Mesendoderm (in vitro differentiated cells): ENCODE measurements around the gene KANSL3.

Experiments used
- DNase-seq: peaks from one replicate; pipeline ENCODE4 v3.0.0; 2013
- H2AK5ac ChIP-seq: 2 replicates; pipeline ENCODE4 v1.6.1; 2013; ENCODE audit warnings: low read length, inconsistent platforms
- H2BK120ac ChIP-seq: 2 replicates; pipeline ENCODE4 v1.6.1; 2013; ENCODE audit warnings: low read depth, mild to moderate bottlenecking, low read length, moderate library complexity, mixed read lengths
- H2BK15ac ChIP-seq: replicated peaks from 2 replicates; pipeline ENCODE4 v1.6.1; 2013; ENCODE audit warnings: low read depth, mild to moderate bottlenecking, moderate library complexity
- H2BK5ac ChIP-seq: 2 replicates; pipeline ENCODE4 v1.6.1; 2013; ENCODE audit warnings: low read length, inconsistent platforms
- H3K18ac ChIP-seq: 2 replicates; pipeline ENCODE4 v1.6.1; 2013; ENCODE audit warnings: mild to moderate bottlenecking, low read length, mixed read lengths
- H3K23ac ChIP-seq: one replicate; pipeline ENCODE4 v1.6.1; 2013; ENCODE audit warnings: low read length
- H3K27ac ChIP-seq: 2 replicates; pipeline ENCODE4 v1.5.1; 2013; ENCODE audit warnings: low read depth, mild to moderate bottlenecking, inconsistent platforms, low read length, moderate library complexity
- H3K27me3 ChIP-seq: 2 replicates; pipeline ENCODE4 v1.6.1; 2013; ENCODE audit warnings: low read length, control low read depth, mild to moderate bottlenecking, inconsistent platforms; ENCODE audit not compliant: insufficient read depth, poor library complexity
- H3K36me3 ChIP-seq: 2 replicates; pipeline ENCODE4 v1.6.1; 2013; ENCODE audit warnings: low read length, inconsistent platforms; ENCODE audit not compliant: control insufficient read depth, insufficient read depth
- H3K4ac ChIP-seq: one replicate; pipeline ENCODE4 v1.6.1; 2013; ENCODE audit warnings: low read depth, mild to moderate bottlenecking, low read length, moderate library complexity
- H3K4me1 ChIP-seq: 2 replicates; pipeline ENCODE4 v1.6.1; 2013; ENCODE audit warnings: low read depth, low read length, inconsistent platforms; ENCODE audit not compliant: control insufficient read depth
- H3K4me2 ChIP-seq: 2 replicates; pipeline ENCODE4 v1.6.1; 2013; ENCODE audit warnings: low read length
- H3K4me3 ChIP-seq: 2 replicates; pipeline ENCODE4 v1.5.1; 2013; ENCODE audit warnings: mild to moderate bottlenecking, low read length
- H3K56ac ChIP-seq: one replicate; pipeline ENCODE4 v1.6.1; 2013; ENCODE audit warnings: low read length
- H3K79me1 ChIP-seq: 2 replicates; pipeline ENCODE4 v1.6.1; 2013; ENCODE audit warnings: low read length, inconsistent platforms
- H3K79me2 ChIP-seq: 2 replicates; pipeline ENCODE4 v1.6.1; 2013; ENCODE audit warnings: mild to moderate bottlenecking, low read length; ENCODE audit not compliant: control insufficient read depth, insufficient read depth
- H3K9ac ChIP-seq: 2 replicates; pipeline ENCODE4 v1.6.1; 2013; ENCODE audit warnings: low read length, inconsistent platforms
- H4K5ac ChIP-seq: one replicate; pipeline ENCODE4 v1.6.1; 2013; ENCODE audit warnings: low read length
- H4K8ac ChIP-seq: one replicate; pipeline ENCODE4 v1.6.1; 2013; ENCODE audit warnings: low read depth, mild to moderate bottlenecking, control low read depth, low read length, moderate library complexity
- WGBS: extraction: QIAGEN DNeasy Blood & Tissue Kit; methylation state at CpG from one replicate; pipeline ENCODE4 v1.1.7; 2013; ENCODE audit warnings: low lambda C conversion rate, missing lambda C conversion rate; ENCODE audit not compliant: insufficient coverage; ENCODE audit errors: extremely low coverage; 5-methylcytosine and 5-hydroxymethylcytosine counted together

The KANSL3 gene

DNA sequence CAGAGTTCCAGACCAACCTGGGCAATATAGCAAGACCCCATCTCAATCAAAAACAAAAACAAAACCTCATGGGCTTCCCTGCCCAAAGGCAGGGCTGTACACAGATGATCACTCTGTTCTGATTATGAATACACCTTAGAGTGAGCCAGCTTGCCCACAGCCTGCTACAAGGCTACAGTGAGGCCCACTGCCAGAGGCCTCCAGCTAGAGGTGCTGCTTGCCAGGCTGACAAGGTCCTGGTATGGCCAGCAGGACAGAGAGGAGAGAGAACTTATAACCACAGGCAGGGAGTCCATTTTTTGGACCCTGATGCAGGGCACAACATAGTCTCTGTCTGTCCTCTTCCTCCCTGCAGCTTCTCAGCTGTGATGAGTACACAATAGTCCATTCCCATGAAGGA lies 41.5 kb downstream of the KANSL3 start:
- no peak for DNase-seq
- no peak overlapping the region for H4K5ac ChIP-seq
- no peak overlapping the region for H3K56ac ChIP-seq

DNA sequence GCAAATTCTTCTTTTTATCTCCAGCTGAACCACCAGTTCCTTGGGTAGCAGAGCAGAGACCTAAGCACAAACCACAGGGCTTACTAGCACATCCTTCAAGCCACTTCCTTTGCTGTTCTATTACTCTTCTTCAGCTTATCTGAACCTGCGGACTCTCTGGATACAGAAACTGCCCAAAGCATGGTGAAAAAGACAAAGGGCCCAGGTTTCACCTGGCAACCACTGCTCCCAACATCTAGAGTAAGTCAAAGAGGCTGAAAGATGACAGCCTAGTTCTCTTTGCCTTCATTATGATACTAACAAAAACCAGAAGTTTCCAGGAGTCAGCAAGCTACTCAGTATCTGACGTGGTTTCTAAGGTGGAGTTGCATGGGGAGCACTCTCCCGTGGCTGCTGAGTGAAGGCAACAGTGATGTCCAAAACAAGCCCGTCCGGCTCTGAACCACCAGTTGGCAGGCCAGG lies 43.4 kb downstream of the KANSL3 start:
- Histone ChIP-seq H3K56ac (no peak overlapping the region), H3K27me3 (no peaks in the 10 kb centered on the region), H3K23ac (no peak overlapping the region), H4K5ac (no peak overlapping the region), H3K27ac (no peak overlapping the region), H2BK5ac (no peak overlapping the region), H2BK120ac (no peak overlapping the region), H3K4me3 (no peak overlapping the region), H3K4me2 (no peak overlapping the region), H3K4ac (no peak overlapping the region), H2AK5ac (no peak overlapping the region), H3K4me1 (no peaks in the 10 kb centered on the region), H3K36me3 (peaks cover 8% of the 10 kb centered on the region), H3K79me1 (no peaks in the 10 kb centered on the region), H4K8ac (no peak overlapping the region), H3K9ac (no peak overlapping the region), H3K79me2 (no peaks in the 10 kb centered on the region), H3K18ac (no peak overlapping the region), H2BK15ac (no peak overlapping the region)
- no CpG with 5 or more reads among the region's 5 CpGs for WGBS
- no peak for DNase-seq

More for the DNA sequence above, 41.5 kb downstream of the KANSL3 start:
- no peak overlapping the region for H3K18ac ChIP-seq
- no peak overlapping the region for H3K4me2 ChIP-seq
- H4K8ac ChIP-seq = no peak overlapping the region
- no peak overlapping the region for H2BK15ac ChIP-seq
- H3K36me3 ChIP-seq = peaks cover 12% of the 10 kb centered on the region
- no peak overlapping the region for H3K27ac ChIP-seq
- no peak overlapping the region for H2BK120ac ChIP-seq
- no peaks in the 10 kb centered on the region for H3K79me2 ChIP-seq
- H3K4ac ChIP-seq = no peak overlapping the region
- H3K79me1 ChIP-seq = no peaks in the 10 kb centered on the region
- H3K9ac ChIP-seq = no peak overlapping the region
- H3K4me3 ChIP-seq = no peak overlapping the region
- no peak overlapping the region for H2AK5ac ChIP-seq
- H3K4me1 ChIP-seq = no peaks in the 10 kb centered on the region
- no peak overlapping the region for H2BK5ac ChIP-seq
- H3K27me3 ChIP-seq = no peaks in the 10 kb centered on the region
- no peak overlapping the region for H3K23ac ChIP-seq

DNA sequence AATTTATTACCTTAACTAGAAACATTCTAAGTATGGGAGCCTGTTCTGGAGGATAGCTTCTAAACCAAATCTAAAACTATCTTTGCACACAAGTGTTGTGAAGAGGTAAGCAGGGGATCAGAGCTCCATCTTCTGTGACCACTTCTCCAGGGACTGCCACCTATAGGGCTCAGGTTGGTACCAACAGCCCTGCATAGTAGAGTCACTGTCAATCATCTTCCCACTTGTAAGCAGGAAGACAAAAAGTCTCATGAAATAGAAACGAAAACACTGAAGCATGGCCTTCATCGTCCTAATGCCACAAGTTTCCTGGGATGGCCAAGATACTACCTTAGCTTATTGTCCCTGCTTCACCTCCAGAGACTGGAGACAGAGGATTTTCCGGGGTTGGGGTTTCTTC lies 43.8 kb downstream of the KANSL3 start:
- H3K4me2 ChIP-seq = no peak overlapping the region
- no peak overlapping the region for H3K18ac ChIP-seq
- H4K8ac ChIP-seq = no peak overlapping the region
- H3K4me1 ChIP-seq = no peaks in the 10 kb centered on the region
- no peak overlapping the region for H2BK120ac ChIP-seq
- H3K36me3 ChIP-seq = peaks cover 8% of the 10 kb centered on the region
- H3K23ac ChIP-seq = no peak overlapping the region
- no peak overlapping the region for H2BK15ac ChIP-seq
- WGBS = no CpG with 5 or more reads among the region's 3 CpGs
- no peaks in the 10 kb centered on the region for H3K79me1 ChIP-seq
- H3K27me3 ChIP-seq = no peaks in the 10 kb centered on the region
- no peak for DNase-seq
- no peak overlapping the region for H3K9ac ChIP-seq
- no peak overlapping the region for H2AK5ac ChIP-seq
- H3K4ac ChIP-seq = no peak overlapping the region
- H3K4me3 ChIP-seq = no peak overlapping the region
- H3K27ac ChIP-seq = no peak overlapping the region
- no peak overlapping the region for H3K56ac ChIP-seq
- no peaks in the 10 kb centered on the region for H3K79me2 ChIP-seq
- H2BK5ac ChIP-seq = no peak overlapping the region
- H4K5ac ChIP-seq = no peak overlapping the region

DNA sequence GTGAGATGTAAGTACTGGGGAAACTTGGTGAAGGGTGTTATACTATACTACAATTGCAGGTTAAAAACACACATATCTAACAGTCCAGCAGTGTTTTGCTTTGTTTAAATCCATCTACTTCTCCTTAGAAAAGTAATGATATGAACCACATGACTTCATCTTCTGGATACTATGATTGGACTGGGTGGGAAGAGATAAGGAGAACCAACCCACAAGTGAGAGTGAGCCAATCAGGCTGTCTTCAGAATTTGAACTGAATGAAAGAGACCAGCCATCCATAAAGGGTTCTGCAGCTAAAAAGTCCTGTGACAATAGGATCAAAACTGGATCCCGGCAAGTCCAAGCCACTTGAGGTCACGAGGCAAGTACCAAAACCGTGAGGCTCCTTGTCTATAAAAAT lies 46.6 kb downstream of the KANSL3 start:
- Histone ChIP-seq H3K4me3 (no peak overlapping the region), H3K56ac (no peak overlapping the region), H3K4me1 (no peaks in the 10 kb centered on the region), H2BK15ac (no peak overlapping the region), H3K79me1 (no peaks in the 10 kb centered on the region), H3K9ac (no peak overlapping the region), H3K18ac (no peak overlapping the region), H3K4me2 (no peak overlapping the region), H4K8ac (no peak overlapping the region), H2BK120ac (no peak overlapping the region), H4K5ac (no peak overlapping the region), H2BK5ac (no peak overlapping the region), H2AK5ac (no peak overlapping the region), H3K4ac (no peak overlapping the region), H3K23ac (no peak overlapping the region), H3K27me3 (no peaks in the 10 kb centered on the region), H3K27ac (no peak overlapping the region), H3K36me3 (peaks cover 8% of the 10 kb centered on the region), H3K79me2 (no peaks in the 10 kb centered on the region)
- WGBS = no CpG with 5 or more reads among the region's 3 CpGs
- DNase-seq = no peak

DNA sequence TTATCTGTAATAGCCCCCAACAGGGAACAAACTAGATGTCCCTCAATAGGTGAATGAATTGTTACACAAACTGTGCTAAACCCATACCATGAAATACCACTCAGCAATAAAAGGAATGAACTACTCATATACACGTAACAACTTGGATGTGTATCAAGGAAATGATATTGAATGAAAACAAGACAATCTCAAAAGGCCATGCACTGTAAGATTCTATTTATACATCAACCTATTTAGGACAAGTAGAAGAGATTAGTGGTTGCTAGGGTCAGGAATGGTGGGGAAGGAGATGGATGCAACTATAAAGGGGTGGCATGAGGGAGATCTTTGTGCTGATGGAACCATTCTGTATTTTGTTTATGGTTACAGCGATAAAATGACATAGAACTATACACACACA lies 47.1 kb downstream of the KANSL3 start:
- H3K9ac ChIP-seq = no peak overlapping the region
- H3K36me3 ChIP-seq = peaks cover 8% of the 10 kb centered on the region
- DNase-seq = no peak
- H3K4me2 ChIP-seq = no peak overlapping the region
- H2BK15ac ChIP-seq = no peak overlapping the region
- no peak overlapping the region for H3K4me3 ChIP-seq
- H3K27me3 ChIP-seq = no peaks in the 10 kb centered on the region
- H3K18ac ChIP-seq = no peak overlapping the region
- H3K23ac ChIP-seq = no peak overlapping the region
- no peak overlapping the region for H2BK5ac ChIP-seq
- WGBS = no CpG with 5 or more reads among the region's 2 CpGs
- no peak overlapping the region for H4K8ac ChIP-seq
- no peak overlapping the region for H2BK120ac ChIP-seq
- no peaks in the 10 kb centered on the region for H3K79me2 ChIP-seq
- H2AK5ac ChIP-seq = no peak overlapping the region
- H3K4me1 ChIP-seq = no peaks in the 10 kb centered on the region
- H4K5ac ChIP-seq = no peak overlapping the region
- no peak overlapping the region for H3K4ac ChIP-seq
- no peaks in the 10 kb centered on the region for H3K79me1 ChIP-seq
- H3K56ac ChIP-seq = no peak overlapping the region
- H3K27ac ChIP-seq = no peak overlapping the region

DNA sequence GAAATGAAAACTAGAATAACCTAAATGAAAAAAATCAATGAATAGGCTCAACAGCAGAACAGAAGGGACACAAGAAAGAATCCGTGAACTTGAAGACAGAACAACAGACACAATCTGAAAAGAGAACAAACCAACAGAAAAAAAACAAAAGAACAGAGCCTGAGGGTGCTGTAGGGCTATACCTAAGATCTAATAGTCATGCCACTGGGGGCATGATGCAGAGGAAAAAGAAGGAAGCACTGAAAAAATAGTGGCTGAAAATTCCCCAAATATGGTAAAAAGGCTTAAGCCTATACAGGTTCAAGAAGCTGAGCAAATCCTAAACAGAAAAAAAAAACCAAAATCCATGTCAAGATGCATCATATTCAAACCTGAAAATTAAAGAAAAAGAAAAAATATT lies 50.3 kb downstream of the KANSL3 start:
- no peak overlapping the region for H2AK5ac ChIP-seq
- no peak overlapping the region for H2BK120ac ChIP-seq
- no peak overlapping the region for H2BK5ac ChIP-seq
- no peak overlapping the region for H3K9ac ChIP-seq
- H3K4ac ChIP-seq = no peak overlapping the region
- no peaks in the 10 kb centered on the region for H3K4me1 ChIP-seq
- WGBS = no CpG with 5 or more reads among the region's 1 CpG
- no peak overlapping the region for H3K4me3 ChIP-seq
- no peak overlapping the region for H3K27ac ChIP-seq
- DNase-seq = peak; percentile 13
- no peaks in the 10 kb centered on the region for H3K36me3 ChIP-seq
- no peak overlapping the region for H3K23ac ChIP-seq
- H3K79me2 ChIP-seq = no peaks in the 10 kb centered on the region
- no peak overlapping the region for H3K4me2 ChIP-seq
- no peak overlapping the region for H4K5ac ChIP-seq
- no peak overlapping the region for H4K8ac ChIP-seq
- H3K27me3 ChIP-seq = no peaks in the 10 kb centered on the region
- H2BK15ac ChIP-seq = no peak overlapping the region
- no peak overlapping the region for H3K18ac ChIP-seq
- H3K56ac ChIP-seq = no peak overlapping the region
- no peaks in the 10 kb centered on the region for H3K79me1 ChIP-seq
